H1 (cell line): ENCODE results near the gene MYO1G. TPM values are rescaled to one million over a fixed set of nuclear protein-coding genes. Genes with fewer than 3 reads are reported as not detected.

Experiments
- CTCF ChIA-PET: fragments of 300-600 bp; sonication (Branson Sonifier 250); formaldehyde crosslinking; loops from one replicate; lab custom pipeline; 2021; ENCODE audit not compliant: partially characterized antibody; lab: Charles Lee
- POLR2A ChIA-PET: fragments of 300-600 bp; sonication (Branson Sonifier 250); formaldehyde crosslinking; loops from one replicate; lab custom pipeline; 2021; ENCODE audit warnings: inconsistent platforms; ENCODE audit not compliant: partially characterized antibody; lab: Charles Lee
- DNase-seq, 2 experiments: peaks; one replicate each; pipeline versions ENCODE4 v3.0.0 to v3.0.0-alpha.2; 2010 to 2022; ENCODE audit warnings: low spot score in 2 of 2, low read depth in 1 of 2, mixed read lengths in 1 of 2
- FAIRE-seq: peaks from 2 replicates; lab custom pipeline; 2011; peaks lifted over from hg19 to GRCh38; lab: Jason Lieb, UNC
- H2AFZ ChIP-seq: 2 replicates; pipeline ENCODE4 v1.8.1; 2012; ENCODE audit warnings: low read length, inconsistent platforms
- H2AK5ac ChIP-seq: 2 replicates; pipeline ENCODE4 v1.6.1; 2013; ENCODE audit warnings: low read depth, low read length
- H2BK120ac ChIP-seq: replicated peaks from 2 replicates; pipeline ENCODE3; 2013; ENCODE audit warnings: low read depth, low read length, inconsistent platforms
- H2BK12ac ChIP-seq: 2 replicates; pipeline ENCODE4 v1.6.1; 2013; ENCODE audit warnings: low read depth, low read length
- H2BK15ac ChIP-seq: 2 replicates; pipeline ENCODE4 v1.6.1; 2013; ENCODE audit warnings: low read length
- H2BK20ac ChIP-seq: 2 replicates; pipeline ENCODE4 v1.6.1; 2013; ENCODE audit warnings: low read length
- H2BK5ac ChIP-seq: 2 replicates; pipeline ENCODE4 v1.6.1; 2013; ENCODE audit warnings: low read depth, low read length
- H3K14ac ChIP-seq: 2 replicates; pipeline ENCODE4 v1.6.1; 2013; ENCODE audit warnings: inconsistent platforms; ENCODE audit not compliant: insufficient read length
- H3K18ac ChIP-seq: 2 replicates; pipeline ENCODE4 v1.6.1; 2013; ENCODE audit warnings: low read length; ENCODE audit errors: extremely low read depth
- H3K23ac ChIP-seq: 2 replicates; pipeline ENCODE4 v1.6.1; 2013; ENCODE audit warnings: inconsistent platforms; ENCODE audit not compliant: insufficient read length
- H3K23me2 ChIP-seq: 2 replicates; pipeline ENCODE4 v1.6.1; 2013; ENCODE audit warnings: low read depth, low read length
- H3K27ac ChIP-seq: 2 replicates; pipeline ENCODE4 v1.6.1; 2011; ENCODE audit warnings: low read depth, low read length, inconsistent platforms
- H3K27me3 ChIP-seq, 4 experiments: replicated peaks in 1 of 4; 1 replicate in 1 of 4; 2 replicates in 3 of 4; pipeline versions ENCODE4 v1.6.1 to v1.8.1; 2011 to 2013; ENCODE audit warnings: low read length in 3 of 4, mild to moderate bottlenecking in 3 of 4, inconsistent platforms in 2 of 4, mixed read lengths in 2 of 4, moderate library complexity in 1 of 4; ENCODE audit not compliant: control insufficient read depth in 3 of 4, insufficient read depth in 3 of 4; ENCODE audit errors: extremely low read depth in 1 of 4
- H3K36me3 ChIP-seq, 4 experiments: 2 replicates each; pipeline versions ENCODE4 v1.6.1 to v1.8.1; 2011 to 2013; ENCODE audit warnings: mild to moderate bottlenecking in 4 of 4, low read length in 3 of 4, moderate library complexity in 2 of 4, control low read depth in 1 of 4, inconsistent platforms in 1 of 4; ENCODE audit not compliant: insufficient read depth in 4 of 4, control insufficient read depth in 2 of 4
- H3K4ac ChIP-seq: replicated peaks from 2 replicates; pipeline ENCODE3; 2013; ENCODE audit warnings: low read length, low read depth, mixed read lengths, inconsistent platforms; ENCODE audit not compliant: insufficient read length
- H3K4me1 ChIP-seq, 4 experiments: replicated peaks in 1 of 4; 1 replicate in 1 of 4; 2 replicates in 3 of 4; pipeline versions ENCODE4 v1.6.1 to v1.8.1; 2011 to 2013; ENCODE audit warnings: low read length in 3 of 4, inconsistent platforms in 2 of 4, mixed read lengths in 1 of 4; ENCODE audit not compliant: insufficient read depth in 4 of 4, control insufficient read depth in 3 of 4
- H3K4me2 ChIP-seq, 2 experiments: 2 replicates each; pipeline versions ENCODE4 v1.6.1 to v1.8.1; 2011 to 2013; ENCODE audit warnings: low read depth in 2 of 2, low read length in 2 of 2, control low read depth in 1 of 2, inconsistent platforms in 1 of 2, mild to moderate bottlenecking in 1 of 2; ENCODE audit not compliant: insufficient read depth in 1 of 2
- H3K4me3 ChIP-seq, 4 experiments: fragments of 200-600, 300-600 bp in 1 of 4; sonication (generic), shearing (Covaris generic), sonication (Bioruptor Twin) in 1 of 4; 2 replicates each; pipeline versions ENCODE4 v1.5.1 to v1.8.1; 2011 to 2016; ENCODE audit warnings: low read length in 4 of 4, low read depth in 3 of 4, control low read depth in 2 of 4, inconsistent platforms in 2 of 4, mild to moderate bottlenecking in 2 of 4, mixed read lengths in 1 of 4, moderate library complexity in 1 of 4; ENCODE audit not compliant: insufficient read depth in 2 of 4; ENCODE audit errors: extremely low read depth in 1 of 4
- H3K56ac ChIP-seq: replicated peaks from 2 replicates; pipeline ENCODE3; 2013; ENCODE audit warnings: low read depth, mild to moderate bottlenecking, mixed read lengths, low read length, inconsistent platforms; ENCODE audit not compliant: insufficient read length
- H3K79me1 ChIP-seq: 2 replicates; pipeline ENCODE4 v1.6.1; 2013; ENCODE audit warnings: low read depth, low read length, control low read depth
- H3K79me2 ChIP-seq, 2 experiments: 2 replicates each; pipeline versions ENCODE4 v1.6.1 to v1.8.1; 2012 to 2013; ENCODE audit warnings: low read length in 2 of 2, mild to moderate bottlenecking in 2 of 2, inconsistent platforms in 1 of 2; ENCODE audit not compliant: insufficient read depth in 2 of 2, control insufficient read depth in 1 of 2
- H3K9ac ChIP-seq, 4 experiments: replicated peaks in 1 of 4; 1 replicate in 1 of 4; 2 replicates in 3 of 4; pipeline versions ENCODE4 v1.6.1 to v1.8.1; 2011 to 2013; ENCODE audit warnings: low read depth in 3 of 4, low read length in 3 of 4, control low read depth in 2 of 4, mild to moderate bottlenecking in 2 of 4, moderate library complexity in 2 of 4, inconsistent platforms in 1 of 4; ENCODE audit errors: extremely low read depth in 1 of 4
- H3K9me3 ChIP-seq, 2 experiments: 2 replicates each; pipeline versions ENCODE4 v1.6.1 to v1.8.1; 2012 to 2013; ENCODE audit warnings: mild to moderate bottlenecking in 2 of 2, moderate library complexity in 2 of 2, control low read depth in 1 of 2, inconsistent platforms in 1 of 2, low read depth in 1 of 2, low read length in 1 of 2, mixed read lengths in 1 of 2; ENCODE audit not compliant: insufficient read depth in 2 of 2
- H4K20me1 ChIP-seq, 2 experiments: replicated peaks in 1 of 2; 2 replicates each; pipeline versions ENCODE3 to v1.8.1; 2011 to 2013; ENCODE audit warnings: inconsistent platforms in 2 of 2, low read length in 2 of 2, mild to moderate bottlenecking in 1 of 2; ENCODE audit not compliant: insufficient read depth in 2 of 2, control insufficient read depth in 1 of 2
- H4K5ac ChIP-seq: 2 replicates; pipeline ENCODE4 v1.6.1; 2013; ENCODE audit warnings: low read length, low read depth, mixed read lengths, inconsistent platforms; ENCODE audit not compliant: insufficient read length
- H4K8ac ChIP-seq: 2 replicates; pipeline ENCODE4 v1.8.0; 2013; ENCODE audit warnings: mild to moderate bottlenecking, moderate library complexity, low read length, inconsistent platforms; ENCODE audit not compliant: insufficient read depth; ENCODE audit errors: extremely low read depth
- H4K91ac ChIP-seq: replicated peaks from 2 replicates; pipeline ENCODE3; 2013; ENCODE audit warnings: low read length, mixed read lengths, inconsistent platforms; ENCODE audit not compliant: insufficient read length
- BCL11A ChIP-seq, 2 experiments: IDR thresholded peaks; one replicate each; pipeline ENCODE4 v1.6.1; 2011; ENCODE audit warnings: low read depth in 2 of 2, low read length in 2 of 2, mild to moderate bottlenecking in 2 of 2
- CBX8 ChIP-seq: fragments of 300-800, 300-1000 bp; sonication (generic); IDR thresholded peaks from 2 replicates; pipeline ENCODE4 v1.7.1; 2016; ENCODE audit warnings: low read depth, low read length, borderline replicate concordance
- CEBPB ChIP-seq: IDR thresholded peaks from 2 replicates; pipeline ENCODE4 v1.6.1; 2012; ENCODE audit warnings: low read depth, low read length
- CREB1 ChIP-seq: IDR thresholded peaks from 2 replicates; pipeline ENCODE4 v1.6.1; 2012; ENCODE audit warnings: inconsistent platforms
- FOSL1 ChIP-seq: IDR thresholded peaks from 2 replicates; pipeline ENCODE4 v1.6.1; 2011; ENCODE audit warnings: mild to moderate bottlenecking, low read depth, low read length, moderate library complexity; ENCODE audit not compliant: insufficient read depth
- GTF2F1 ChIP-seq: IDR thresholded peaks from 2 replicates; pipeline ENCODE4 v1.6.1; 2012; ENCODE audit warnings: low read depth, low read length, improper control_type of control experiment, borderline replicate concordance
- JUND ChIP-seq: IDR thresholded peaks from 2 replicates; pipeline ENCODE4 v1.6.1; 2011; ENCODE audit warnings: mild to moderate bottlenecking, improper control_type of control experiment, low read length
- MAX ChIP-seq: IDR thresholded peaks from 2 replicates; pipeline ENCODE4 v1.6.1; 2012; ENCODE audit warnings: inconsistent platforms
- POU5F1 ChIP-seq: IDR thresholded peaks from 2 replicates; pipeline ENCODE4 v1.6.1; 2011; ENCODE audit warnings: low read depth, mild to moderate bottlenecking, low read length, moderate library complexity
- RAD21 ChIP-seq, 2 experiments: IDR thresholded peaks in 1 of 2; conservative IDR thresholded peaks in 1 of 2; 2 replicates each; pipeline ENCODE4 v1.6.1; 2011; ENCODE audit warnings: low read depth in 2 of 2, low read length in 2 of 2, improper control_type of control experiment in 1 of 2, inconsistent platforms in 1 of 2, mild to moderate bottlenecking in 1 of 2, moderate library complexity in 1 of 2
- RXRA ChIP-seq: IDR thresholded peaks from 2 replicates; pipeline ENCODE4 v1.6.1; 2011; ENCODE audit warnings: low read depth, mild to moderate bottlenecking, low read length, moderate library complexity; ENCODE audit not compliant: insufficient read depth
- SIN3A ChIP-seq, 2 experiments: IDR thresholded peaks in 1 of 2; conservative IDR thresholded peaks in 1 of 2; 2 replicates each; pipeline ENCODE4 v1.6.1; 2011 to 2012; ENCODE audit warnings: low read length in 2 of 2, improper control_type of control experiment in 1 of 2, low read depth in 1 of 2, mild to moderate bottlenecking in 1 of 2
- SIRT6 ChIP-seq: IDR thresholded peaks from one replicate; pipeline ENCODE4 v1.7.1; 2012; ENCODE audit warnings: low read length, inconsistent platforms
- SIX5 ChIP-seq: IDR thresholded peaks from 2 replicates; pipeline ENCODE4 v1.6.1; 2011; ENCODE audit warnings: mild to moderate bottlenecking, low read depth, low read length
- YY1 ChIP-seq: IDR thresholded peaks from 2 replicates; pipeline ENCODE4 v1.6.1; 2011; ENCODE audit warnings: low read depth, mild to moderate bottlenecking, low read length
- WGBS, 2 experiments: shearing (Covaris generic) in 1 of 2; methylation state at CpG; one replicate each; pipeline versions ENCODE4 v1.1.6 to v1.1.7; 2013 to 2015; ENCODE audit warnings: low lambda C conversion rate in 2 of 2, mixed read lengths in 2 of 2, inconsistent platforms in 1 of 2, low coverage in 1 of 2, missing lambda C conversion rate in 1 of 2; ENCODE audit not compliant: insufficient replicate concordance in 2 of 2, insufficient coverage in 1 of 2, insufficient read length in 1 of 2; ENCODE audit errors: extremely low coverage in 1 of 2, missing lambda C conversion rate in 1 of 2; 5-methylcytosine and 5-hydroxymethylcytosine counted together
- polyA plus RNA-seq, 7 experiments: library from polyadenylated mRNA; depleted of rRNA in 3 of 7; stranded (reverse) in 5 of 7; unstranded in 2 of 7; fragments of >200 nt in 5 of 7; fragments of 200-250 nt in 2 of 7; gene quantifications; 1 replicate in 5 of 7; 2 replicates in 1 of 7; 4 replicates in 1 of 7; pipeline versions ENCODE4 v1.2.1 to v1.2.3, GENCODE V29; 2011 to 2013; ENCODE audit warnings: missing spikeins in 2 of 7, mixed read lengths in 2 of 7
- total RNA-seq: library from RNA; stranded (reverse); fragmentation: NEBNext Ultra II Directional; extraction: Animal tissue kit (Norgen Biotek cat#: 25700); gene quantifications from 2 replicates; pipeline ENCODE4 v1.2.1, GENCODE V29; 2021

Gene MYO1G
- total and polyA plus RNA-seq, 2 of the 8 experiments (the other 6 are each of a cell fraction or from before 2014, with no cell fraction given): 0.08 to 0.19 TPM

GRCh38 chr7:44944821-44945220 is 34.0 kb downstream of the MYO1G start:
- no peak overlapping the region for H3K4ac ChIP-seq
- no peaks in the 10 kb centered on the region for H3K79me2 ChIP-seq
- no peak overlapping the region for H2AK5ac ChIP-seq
- H3K9me3 ChIP-seq: no peaks in the 10 kb centered on the region
- FAIRE-seq: no peak
- H4K20me1 ChIP-seq: no peaks in the 10 kb centered on the region
- no peaks in the 10 kb centered on the region for H3K4me1 ChIP-seq
- no peak overlapping the region for H2BK15ac ChIP-seq
- H2AFZ ChIP-seq: no peak overlapping the region
- H2BK5ac ChIP-seq: no peak overlapping the region
- no peak overlapping the region for H3K18ac ChIP-seq
- no peak overlapping the region for H2BK120ac ChIP-seq
- no peak overlapping the region for H3K23ac ChIP-seq
- no peaks in the 10 kb centered on the region for H3K36me3 ChIP-seq
- no peak overlapping the region for H4K91ac ChIP-seq
- WGBS, 2 experiments: 83% methylated on average over 7 of the region's 7 CpGs; no CpG with 5 or more reads in 1 of the 2 experiments
- ChIA-PET CTCF (interaction anchor here (1.5 kb wide), 1 partner anchor 28 kb away, joined by 3 read pairs; no protein-coding TSS in a partner anchor), POLR2A (no interaction called here)
- H2BK20ac ChIP-seq: no peak overlapping the region
- H3K56ac ChIP-seq: no peak overlapping the region
- no peak overlapping the region for H3K4me2 ChIP-seq
- no peak overlapping the region for H3K9ac ChIP-seq
- H4K8ac ChIP-seq: no peak overlapping the region
- peaks cover 4% of the 10 kb centered on the region; the same call in 1 of the 2 replicates for H3K23me2 ChIP-seq
- H3K79me1 ChIP-seq: no peaks in the 10 kb centered on the region
- H2BK12ac ChIP-seq: no peak overlapping the region
- H3K4me3 ChIP-seq: no peak overlapping the region
- DNase-seq: no peak
- H3K14ac ChIP-seq: no peak overlapping the region
- H3K27ac ChIP-seq: no peak overlapping the region
- H3K27me3 ChIP-seq: no peaks in the 10 kb centered on the region
- H4K5ac ChIP-seq: no peak overlapping the region
- TF ChIP-seq CEBPB: no peak
- TF ChIP-seq SIRT6: no peak
- no peak for TF ChIP-seq GTF2F1
- no peak for TF ChIP-seq RXRA
- TF ChIP-seq CREB1: no peak
- TF ChIP-seq YY1: no peak
- TF ChIP-seq RAD21 (IDR thresholded peaks at IDR 0.05 in 1 of 2, conservative IDR thresholded peaks at IDR 0.05 in 1 of 2; ENCODE audit: low read depth in 2 of 2, low read length in 2 of 2): no peak
- TF ChIP-seq CBX8: no peak
- TF ChIP-seq FOSL1: no peak
- no peak for TF ChIP-seq JUND
- no peak for TF ChIP-seq SIX5
- no peak for TF ChIP-seq MAX
- TF ChIP-seq BCL11A (IDR thresholded peaks at IDR 0.05; ENCODE audit: low read depth in 2 of 2, low read length in 2 of 2): no peak
- no peak for TF ChIP-seq POU5F1
- no peak for TF ChIP-seq SIN3A (conservative IDR thresholded peaks at IDR 0.05 in 1 of 2, IDR thresholded peaks at IDR 0.05 in 1 of 2; ENCODE audit: low read depth in 1 of 2, low read length in 2 of 2)
